Left kidney (tissue), 2 donors: Measurements from ENCODE around the gene P2RY6. TPM values are rescaled to one million over a fixed set of nuclear protein-coding genes. Genes with fewer than 3 reads are reported as not detected.

Source experiments
- DNase-seq: peaks from one replicate; pipeline ENCODE4 v3.0.0-alpha.2; 2013
- polyA plus RNA-seq: library from polyadenylated mRNA; unstranded; fragments of 120-200 nt; gene quantifications from one replicate; pipeline ENCODE4 v1.2.1, GENCODE V29; 2013; ENCODE audit not compliant: insufficient read length

P2RY6 gene
- polyA plus RNA-seq, 1 donor: 0.85 TPM

DNA sequence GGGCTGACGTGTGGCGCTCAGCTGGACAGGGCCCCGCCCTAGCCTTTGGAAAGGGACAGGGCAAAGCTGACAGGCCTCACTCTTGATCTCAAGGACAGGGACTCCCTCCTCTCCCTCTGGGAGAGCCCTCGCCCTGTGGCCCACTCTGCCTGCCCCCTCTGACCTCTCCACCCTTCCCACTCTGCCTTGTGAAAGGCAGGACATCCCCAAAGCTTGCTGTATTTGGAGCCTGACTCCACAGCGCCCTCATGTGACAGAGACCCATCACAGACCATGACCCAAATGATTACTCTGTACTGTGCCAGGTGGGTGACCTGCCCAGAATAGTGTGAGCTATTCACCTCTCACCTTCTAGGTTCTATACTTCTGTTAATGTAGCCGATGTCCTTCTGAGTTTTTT, 35.3 kb upstream of the P2RY6 start:
- no peak for DNase-seq

DNA sequence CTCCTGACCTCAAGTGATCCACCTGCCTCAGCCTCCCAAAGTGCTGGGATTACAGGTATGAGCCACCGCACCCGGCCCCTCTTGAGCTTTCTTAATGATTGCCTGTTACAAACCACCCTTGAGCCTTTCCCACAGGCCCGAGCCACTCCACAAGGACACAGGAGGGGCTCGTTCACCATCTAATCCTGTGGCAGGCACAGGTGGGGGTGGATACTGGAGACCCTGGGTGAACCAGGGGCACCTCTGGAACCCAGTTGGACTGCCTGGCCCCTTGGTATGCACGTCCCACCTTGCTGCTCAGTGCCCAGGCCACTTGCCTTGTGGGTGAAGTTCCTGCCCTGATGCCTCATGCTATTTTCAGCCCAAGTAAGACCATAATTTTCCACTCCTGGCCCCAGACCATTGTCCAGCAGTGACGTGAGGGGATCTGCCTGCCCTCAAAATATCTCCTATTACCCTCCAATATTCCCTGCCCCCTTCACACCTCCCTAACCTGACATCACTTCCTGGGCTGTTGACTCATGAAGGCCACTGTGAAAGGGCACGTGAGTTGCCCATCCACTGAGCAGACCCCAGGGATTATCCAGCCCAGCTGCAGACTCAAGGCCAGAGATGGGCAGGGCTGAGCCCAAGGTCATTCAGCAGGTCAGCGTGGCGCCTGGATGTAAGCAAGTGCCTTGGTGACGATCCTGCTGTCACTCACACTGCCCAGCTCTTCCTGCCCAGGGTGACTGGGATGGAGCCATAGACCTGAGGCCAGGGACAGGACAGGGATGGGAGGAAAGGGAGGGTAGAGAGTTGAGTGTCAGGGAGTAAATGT, 34.5 kb upstream of the P2RY6 start:
- no peak for DNase-seq

DNA sequence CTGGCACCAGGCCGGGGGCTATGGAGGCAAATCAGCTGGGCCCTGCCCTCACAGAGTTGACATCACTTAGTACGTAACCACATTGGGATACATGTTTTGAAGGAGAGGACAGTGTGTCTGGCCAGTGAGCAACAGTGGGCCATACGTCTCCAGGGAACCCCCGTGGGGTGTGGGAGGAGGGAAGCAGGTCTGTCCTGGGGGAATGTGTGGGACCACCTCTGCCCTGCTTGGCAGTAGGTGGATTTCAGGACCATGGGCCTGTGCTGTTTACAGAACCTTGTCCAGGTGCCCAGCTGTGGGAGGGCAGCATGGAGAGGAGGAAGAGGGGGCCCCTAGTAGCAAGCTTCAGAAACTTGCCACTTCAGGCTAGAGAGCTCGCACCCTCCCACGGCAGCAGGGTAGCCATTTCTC, 33.0 kb upstream of the P2RY6 start:
- no peak for DNase-seq

DNA sequence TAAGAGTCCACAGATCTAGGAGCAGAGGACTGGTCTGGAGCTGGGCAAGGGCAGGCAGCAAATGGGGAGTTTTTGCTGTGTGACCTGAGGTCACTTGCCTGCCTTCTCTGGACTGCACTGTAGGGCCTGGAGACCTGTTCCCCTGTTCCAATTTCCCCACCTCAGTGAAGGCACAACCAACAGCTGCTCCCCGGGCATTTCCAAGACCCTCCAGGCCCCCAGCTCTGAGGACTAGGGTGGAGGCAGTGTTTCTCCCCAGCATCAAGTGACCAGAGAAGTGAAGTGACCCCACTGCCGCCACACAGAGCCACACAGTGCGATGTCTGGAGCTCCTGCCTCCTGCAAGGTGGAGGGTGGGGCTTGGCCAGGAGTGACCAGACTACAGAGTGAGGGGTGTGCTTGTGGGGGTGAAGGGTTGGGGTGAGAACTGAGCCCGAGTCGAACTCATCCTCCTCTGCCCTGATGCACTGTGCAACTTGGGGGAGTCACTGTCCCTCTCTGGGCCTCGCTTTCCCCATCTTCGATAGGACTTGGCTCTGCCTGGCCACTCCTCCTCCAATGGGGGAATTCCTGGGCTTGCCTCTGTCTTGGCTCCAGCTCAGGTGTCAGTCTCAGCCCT, 32.5 kb upstream of the P2RY6 start:
- DNase-seq: no peak

DNA sequence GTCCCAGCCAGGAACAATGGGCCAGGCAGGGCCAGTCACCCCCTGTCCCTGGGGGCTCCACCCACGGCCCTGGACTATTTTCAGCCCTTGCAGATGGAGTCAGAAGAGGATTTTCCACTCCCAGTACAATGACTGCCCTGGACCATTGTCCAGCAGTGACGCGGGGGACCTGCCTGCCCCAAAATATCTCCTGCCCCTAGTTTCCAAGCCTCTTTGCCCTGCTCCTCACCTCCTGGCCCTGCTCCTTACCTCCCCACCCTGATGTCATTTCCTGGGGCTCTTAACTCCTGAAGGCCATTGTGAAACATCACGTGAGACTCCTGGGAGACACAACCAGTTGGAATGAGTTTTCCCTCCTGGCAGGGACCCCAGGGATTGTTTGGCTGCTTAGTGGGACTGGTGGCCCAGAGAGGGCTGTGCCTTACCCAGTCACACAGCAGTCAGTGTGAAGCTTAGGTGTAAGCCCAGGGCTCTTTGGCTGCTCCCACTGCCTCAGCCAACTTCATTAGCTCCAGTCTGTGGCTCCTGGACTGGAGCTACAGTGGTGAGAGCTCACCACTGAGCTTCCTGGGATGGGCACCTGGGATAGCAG, 31.9 kb upstream of the P2RY6 start:
- no peak for DNase-seq

DNA sequence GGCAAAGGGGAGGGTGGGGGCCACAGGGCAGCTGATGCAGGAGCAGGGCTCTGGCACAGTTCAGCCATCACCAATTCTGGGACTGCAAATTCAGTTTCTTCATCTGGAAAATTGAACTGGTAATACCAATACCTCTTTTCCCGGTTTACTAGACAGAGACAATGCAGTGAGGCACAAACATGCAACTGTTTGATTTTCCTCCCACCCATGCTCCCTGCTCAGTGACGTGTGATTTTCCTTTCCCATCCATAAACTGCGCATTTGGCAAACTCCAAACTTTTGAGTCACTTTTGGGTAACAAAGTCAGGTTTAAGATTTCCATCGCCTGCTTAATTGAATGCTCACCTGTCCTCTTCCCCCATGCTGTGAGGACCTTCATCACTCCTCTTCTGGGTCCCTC, 30.8 kb upstream of the P2RY6 start:
- no peak for DNase-seq

DNA sequence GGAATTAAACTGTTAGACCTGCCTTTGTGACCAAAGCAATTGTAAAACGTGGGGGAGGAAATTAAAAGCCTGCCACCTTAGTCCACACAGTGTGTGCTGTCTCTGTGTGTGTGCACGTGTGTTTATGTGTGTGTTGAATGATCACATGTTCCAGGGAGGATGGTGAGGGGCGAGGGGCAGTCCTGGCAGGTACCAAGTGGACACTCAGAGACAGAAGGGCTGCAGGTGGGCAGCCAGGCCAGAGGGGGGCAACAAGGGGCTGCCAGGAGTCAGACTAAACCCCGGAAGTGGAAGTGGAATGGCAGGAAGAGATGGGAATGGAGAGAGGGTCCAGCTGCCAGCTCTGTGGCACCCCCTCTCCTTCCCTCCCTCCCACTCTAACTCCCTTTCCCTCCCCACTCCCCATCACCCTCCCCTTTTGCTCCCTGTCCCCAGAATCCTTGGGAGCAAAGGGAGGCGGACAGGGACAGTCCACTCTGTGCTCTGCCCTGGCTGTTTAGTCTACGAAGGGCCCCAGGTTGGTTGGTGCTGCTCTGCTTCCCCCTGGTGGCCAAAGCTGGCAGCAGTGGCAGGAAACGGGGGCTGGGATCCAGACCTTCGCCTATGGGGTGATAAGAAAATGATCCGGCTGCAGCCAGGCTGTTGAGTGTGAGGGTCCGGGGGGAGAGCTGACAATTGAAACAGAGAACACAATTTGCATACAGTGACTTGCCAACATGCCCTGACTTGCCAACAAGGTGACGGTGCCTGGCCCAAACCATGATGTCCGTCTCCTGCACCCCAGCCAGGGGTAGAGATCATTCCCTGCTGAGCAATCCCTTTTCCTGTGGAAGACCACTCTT, 29.7 kb upstream of the P2RY6 start:
- DNase-seq: peak; percentile 79

DNA sequence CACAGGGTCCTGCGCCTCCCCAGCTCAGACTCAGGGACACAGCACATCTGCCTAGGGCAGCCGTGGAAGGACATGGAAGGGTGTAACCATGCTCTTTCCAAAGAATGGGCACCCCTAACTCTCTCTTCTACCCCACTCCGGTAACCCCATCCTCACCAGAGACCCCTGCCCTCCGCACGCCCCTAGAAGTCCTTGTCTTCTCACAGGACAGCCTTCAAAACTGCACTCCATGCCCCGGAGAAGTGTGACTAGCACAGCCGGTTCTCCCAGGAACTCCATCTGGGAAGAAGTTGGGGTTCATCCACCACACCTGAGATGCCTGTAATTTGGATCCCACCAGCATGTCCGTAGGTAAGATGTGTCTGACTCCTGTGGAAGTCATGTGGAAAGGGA, 29.0 kb upstream of the P2RY6 start:
- no peak for DNase-seq

DNA sequence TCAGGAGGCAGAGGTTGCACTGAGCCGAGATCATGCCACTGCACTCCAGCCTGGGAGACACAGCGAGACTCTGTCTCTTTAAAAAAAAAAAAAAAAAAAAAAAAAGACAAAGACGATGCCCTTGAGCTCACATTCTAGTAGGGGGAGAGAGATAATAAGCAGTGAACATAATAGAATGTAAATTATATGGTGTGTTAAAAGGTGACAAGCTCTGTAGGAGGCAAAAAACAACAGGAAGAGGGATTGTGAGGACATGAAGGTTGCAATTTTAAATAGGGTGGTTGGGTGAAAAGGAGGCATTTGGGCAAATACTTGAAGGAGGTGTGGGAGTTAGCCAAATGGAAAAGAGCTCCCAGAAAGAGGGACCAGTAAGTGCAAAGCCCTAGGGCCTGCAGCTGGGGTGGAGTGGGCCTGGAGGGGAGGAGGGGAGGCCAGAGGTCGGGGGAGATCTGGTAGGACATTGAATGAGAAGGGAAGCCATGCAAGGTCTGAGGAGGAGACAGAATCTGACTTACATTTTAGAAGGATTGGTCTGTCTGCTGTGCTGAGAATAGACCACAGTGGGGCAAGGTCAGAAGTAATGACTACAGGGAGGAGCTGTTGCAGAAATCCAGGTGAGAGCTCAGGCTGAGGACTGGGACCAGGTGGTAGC, 27.4 kb upstream of the P2RY6 start:
- no peak for DNase-seq

DNA sequence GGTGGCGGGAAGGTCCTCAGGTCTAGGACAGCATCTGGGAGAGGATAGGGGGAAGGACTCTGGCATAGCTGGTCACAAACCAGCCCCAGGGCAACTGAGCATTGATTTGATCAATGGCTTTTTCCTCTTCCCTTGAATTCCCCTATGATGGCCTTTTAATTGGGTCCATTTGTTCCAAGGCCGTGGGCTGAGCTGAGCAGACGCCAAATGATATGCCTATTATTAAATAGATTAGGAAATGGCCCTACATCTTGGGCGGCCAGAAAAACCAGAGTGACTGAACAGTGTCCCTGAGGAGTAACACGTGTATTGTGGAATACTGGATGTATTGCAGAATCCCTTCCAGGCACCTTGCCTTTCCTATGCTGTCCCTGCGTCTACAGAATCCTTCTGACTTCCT, 26.7 kb upstream of the P2RY6 start:
- DNase-seq: no peak

DNA sequence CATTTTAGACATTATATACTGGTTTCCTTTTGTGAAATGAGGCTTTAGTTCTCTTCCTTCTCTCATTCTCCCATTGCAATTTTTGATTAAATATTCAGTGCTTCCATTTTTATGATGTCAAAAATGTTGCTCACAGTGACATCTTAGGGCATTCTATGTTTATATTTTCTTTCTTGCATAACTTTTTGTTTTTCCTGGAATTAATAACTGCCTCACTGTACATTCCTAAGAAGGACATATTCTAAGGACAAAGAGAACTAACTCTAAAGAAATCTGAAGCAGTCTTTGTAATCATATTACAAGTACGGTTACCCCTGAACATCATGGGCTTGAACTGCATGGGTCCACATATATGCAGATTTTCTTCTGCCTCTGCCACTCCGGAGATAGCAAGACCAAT, 25.8 kb upstream of the P2RY6 start:
- no peak for DNase-seq

DNA sequence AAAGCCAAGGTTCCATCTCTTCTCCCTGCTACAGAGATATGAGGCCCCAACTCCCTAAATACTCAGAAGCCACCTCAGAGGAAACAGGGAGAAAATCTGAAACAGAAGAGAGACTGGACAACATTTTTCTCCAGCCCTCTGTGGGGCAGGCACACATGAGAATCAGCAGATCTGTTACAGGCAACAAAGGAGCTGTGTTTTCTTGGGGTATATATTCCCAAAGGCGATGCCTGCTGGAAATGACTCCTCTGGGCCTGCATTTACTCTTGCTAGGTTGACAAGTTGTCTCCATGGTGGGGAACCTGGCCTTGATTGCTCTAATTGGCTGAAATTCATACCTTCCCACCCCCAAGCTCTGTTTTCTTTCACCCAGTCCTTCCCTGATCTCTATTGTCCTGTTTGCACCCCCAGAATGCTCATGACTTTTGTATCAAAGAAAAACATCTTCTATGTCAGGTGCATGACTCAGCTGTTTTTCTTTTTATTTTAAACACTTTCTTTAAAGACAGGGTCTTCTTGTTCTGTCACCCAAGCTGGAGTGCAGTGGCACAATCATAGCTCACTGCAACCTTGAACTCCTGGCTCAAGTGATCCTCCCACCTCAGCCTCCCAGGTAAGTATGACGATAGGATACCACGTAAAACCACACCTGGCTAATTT, 23.5 kb upstream of the P2RY6 start:
- no peak for DNase-seq

DNA sequence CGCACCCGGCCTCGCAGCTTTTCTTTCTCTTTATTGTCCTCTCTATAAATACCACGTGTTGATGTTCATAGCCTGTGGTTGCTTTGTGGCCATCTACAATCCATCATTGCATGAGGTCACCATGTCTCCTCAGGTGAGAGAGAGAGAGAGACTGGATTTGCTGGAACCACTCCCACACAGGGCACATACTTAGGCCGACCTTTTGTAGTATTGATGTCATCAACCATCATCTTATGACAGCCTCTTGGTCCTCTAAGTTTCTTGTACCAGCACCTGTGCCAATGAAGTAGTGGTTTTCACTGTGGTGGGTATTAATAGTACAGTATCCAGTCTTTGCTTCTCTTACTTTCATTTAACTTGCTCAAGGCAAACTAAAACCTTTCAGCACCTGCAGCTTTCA, 22.8 kb upstream of the P2RY6 start:
- DNase-seq: no peak

DNA sequence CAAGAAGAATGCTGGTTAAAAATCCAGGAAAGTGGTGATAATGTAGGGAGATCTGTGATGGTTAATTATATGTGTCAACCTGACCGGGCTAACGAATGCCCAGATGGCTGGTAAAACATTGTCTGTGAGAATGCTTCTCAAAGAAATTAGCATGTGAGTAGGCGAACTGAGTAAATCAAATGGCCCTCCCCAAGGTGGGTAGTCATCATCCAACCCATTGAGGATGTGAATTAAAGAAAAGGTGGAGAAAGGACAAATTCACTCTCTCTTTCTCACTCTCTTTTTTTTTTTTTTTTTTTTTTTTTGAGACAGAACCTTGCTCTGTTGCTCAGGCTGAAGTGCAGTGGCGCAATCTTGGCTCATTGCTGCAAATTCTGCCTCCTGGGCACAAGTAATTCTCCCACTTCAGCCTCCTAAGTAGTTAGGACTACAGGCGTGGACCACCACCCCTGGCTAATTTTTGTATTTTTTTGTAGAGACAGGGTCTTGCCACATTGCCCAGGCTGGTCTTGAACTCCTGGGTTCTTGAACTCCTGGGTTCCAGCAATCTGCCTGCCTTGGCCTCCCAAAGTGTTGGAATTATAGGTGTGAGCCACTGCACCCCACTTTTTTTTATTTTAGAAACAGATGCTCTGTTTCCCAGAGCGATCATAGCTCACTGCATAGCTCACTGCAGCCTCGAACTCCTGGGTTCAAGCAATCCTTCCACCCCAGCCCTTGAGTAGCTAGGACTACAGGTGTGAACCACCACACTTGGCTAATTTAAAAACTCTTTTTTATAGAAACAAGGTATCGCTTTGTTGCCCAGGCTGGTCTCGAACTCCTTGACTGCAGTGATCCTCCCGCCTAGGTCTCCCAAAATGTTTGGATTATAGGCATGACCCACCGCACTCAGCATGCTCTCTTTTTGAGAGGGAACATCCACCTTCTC, 22.0 kb upstream of the P2RY6 start:
- DNase-seq: no peak

DNA sequence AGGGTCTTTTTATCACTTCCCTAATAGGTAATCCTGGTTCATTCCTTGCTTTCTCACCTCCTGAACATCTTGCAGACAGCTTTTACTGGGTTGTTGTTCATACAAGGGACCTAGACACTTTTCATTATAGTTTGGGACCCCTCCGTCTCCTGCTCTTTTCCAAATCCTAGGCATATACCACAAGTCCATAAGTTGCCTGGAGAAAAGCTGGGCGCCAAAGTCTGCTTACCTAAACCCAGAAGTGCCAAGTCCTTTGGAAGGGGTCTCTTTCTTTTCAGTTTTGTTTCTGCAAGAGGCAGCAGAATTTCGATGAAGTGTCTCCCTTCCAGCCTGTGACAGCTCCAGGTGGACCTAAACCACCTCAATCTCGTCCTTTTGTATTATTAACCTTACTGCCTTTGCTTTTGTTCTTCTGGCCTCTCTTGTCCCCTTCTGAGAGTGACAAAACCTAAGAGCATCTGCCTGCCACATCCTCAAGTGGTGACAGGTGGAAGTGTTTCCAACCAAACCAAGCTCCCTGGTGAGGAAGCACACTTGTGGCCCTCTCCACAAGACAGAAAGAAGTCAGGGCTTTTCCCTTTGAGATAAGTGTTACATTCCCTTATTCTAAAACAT, 19.5 kb upstream of the P2RY6 start:
- no peak for DNase-seq

DNA sequence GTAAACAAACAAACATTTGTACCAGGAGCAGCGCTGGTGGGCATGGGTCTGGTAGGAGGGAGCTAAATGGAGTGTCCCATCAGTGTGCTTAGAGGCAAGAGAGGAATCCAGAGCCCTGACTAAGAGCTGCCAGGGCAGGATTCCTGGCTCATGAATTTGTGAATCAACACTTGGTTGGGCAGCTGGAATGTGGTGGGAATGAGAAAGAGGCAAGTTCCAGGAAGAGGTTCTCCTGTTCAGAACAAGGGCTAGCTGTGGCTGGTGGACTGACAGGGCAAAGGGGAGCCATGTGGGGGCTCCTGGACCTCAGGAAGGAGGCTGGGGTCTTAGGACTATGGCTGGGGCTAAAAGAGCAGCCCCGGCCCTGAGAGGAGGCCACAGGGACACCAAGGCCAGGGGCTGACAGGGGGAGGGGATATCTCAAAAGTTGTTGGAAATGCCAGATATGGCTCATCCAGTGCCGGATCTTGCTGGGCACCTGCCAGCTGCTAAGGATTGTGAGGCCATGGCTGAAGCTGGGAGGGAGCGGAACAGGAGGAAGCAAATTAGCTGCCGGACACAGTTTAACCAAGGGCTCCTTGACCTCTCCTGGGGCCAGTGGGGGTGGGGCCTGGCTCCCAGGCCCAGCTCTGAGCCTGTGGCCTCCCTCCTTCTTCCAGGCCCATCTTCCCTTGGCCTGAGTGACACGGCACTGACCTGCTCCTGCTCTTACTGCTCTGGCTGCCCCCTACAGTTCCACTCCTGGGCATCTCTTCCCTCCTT, 14.6 kb upstream of the P2RY6 start:
- DNase-seq: peak; percentile 78

DNA sequence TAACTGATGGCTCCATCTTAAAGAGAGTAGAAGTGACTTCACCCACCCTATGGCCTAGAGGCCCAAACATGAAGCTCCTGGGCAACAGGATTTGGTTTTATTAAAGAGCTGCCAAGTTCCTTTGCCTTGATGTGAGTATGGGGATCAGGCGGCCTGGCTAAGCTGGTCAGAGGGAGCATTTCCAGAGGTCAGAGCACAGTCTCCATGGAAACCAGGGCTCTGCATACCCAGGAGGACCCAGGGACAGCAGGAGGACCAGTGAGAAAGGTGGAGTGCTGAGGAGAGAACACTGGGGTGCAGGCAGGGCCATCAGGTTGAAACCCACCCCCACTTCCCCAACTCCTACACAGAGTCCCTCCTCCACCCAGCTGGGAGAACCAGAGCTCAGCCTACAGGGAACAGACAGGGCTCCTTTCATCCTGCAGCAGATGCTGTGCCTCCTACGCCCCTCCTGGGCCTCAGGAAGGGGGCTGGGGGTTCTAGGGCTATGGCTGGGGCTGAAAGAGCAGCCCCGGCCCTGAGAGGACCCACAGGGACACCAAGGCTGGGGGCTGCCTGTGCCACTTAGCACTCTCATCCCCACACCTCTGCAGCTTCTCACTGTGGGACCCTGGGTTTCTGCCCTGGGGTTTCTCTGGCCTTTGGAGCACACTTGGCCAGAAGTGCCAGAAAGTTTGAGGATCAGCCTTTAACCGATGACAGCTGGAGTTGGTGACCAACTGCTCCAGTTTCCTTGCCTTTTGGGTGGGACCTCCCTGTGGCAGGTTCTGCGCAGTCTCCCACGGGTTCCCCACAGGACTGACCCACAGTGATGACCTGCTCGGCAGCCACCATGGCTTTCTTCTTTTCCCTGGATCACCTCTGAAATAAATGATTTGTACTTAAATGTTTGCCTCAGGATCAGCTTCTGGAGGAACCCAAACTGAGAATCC, 13.8 kb upstream of the P2RY6 start:
- DNase-seq: no peak
